GM19099 (cell line): Measurements from ENCODE around the gene L1CAM.

ENCODE experiments used
- POLR2A ChIP-seq: IDR thresholded peaks from 3 replicates; pipeline ENCODE4 v1.6.1; 2011; ENCODE audit warnings: low read depth; ENCODE audit not compliant: insufficient read length; ENCODE audit errors: extremely low read depth

The L1CAM gene

DNA sequence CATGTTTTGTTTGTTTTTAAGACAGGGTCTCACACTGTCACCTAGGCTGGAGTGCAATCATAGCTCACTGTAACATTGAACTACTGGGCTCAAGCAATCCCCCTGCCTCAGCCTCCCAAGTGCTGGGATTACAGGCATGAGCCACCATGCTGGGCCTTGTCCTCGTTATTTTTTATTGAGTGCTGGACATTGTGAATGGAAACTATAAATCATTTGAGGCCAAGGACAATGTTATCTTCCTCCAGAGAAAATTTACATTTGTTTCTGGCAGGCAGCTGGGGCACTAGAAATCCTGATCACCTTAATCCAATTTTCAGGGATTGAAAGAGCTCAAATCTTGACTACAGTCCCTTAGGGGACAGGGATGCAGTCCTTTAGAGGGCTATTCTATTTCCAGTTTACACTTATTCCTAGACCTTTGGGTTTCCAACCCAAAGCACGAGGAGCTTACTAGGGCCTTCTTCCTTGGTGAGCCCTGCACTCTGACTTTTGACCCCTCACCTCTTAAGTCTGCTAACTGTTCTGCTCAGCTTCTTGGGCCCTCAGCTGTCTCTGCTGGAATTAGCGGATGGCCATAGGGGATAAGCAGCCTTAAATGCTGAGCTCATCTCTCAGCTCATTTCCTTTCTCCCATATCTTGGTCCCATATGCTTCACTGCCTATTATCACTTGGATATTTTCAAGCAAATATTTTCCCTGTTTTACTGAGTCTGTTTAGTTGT, 32.6 kb downstream of the L1CAM start:
- TF ChIP-seq POLR2A, result no peak

DNA sequence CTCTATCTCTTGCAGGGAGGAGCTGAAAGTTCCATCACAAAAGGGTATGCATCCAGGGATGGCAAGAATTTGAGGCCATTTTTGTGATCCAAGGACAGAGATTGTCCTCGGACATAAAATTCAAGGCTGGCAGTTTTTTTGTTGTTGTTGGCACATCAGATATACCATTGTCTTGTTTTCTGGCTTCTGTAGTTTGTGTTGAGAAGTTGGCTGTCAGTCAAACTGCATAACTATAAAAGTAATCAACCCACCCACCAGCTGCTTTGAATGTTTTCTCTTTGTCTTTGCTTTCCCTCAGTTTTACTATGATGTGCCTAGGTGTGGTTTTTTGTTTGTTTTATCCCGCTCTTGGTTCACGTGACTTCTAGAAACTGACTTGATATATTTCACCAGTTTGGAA, 34.0 kb downstream of the L1CAM start:
- TF ChIP-seq POLR2A, result no peak

DNA sequence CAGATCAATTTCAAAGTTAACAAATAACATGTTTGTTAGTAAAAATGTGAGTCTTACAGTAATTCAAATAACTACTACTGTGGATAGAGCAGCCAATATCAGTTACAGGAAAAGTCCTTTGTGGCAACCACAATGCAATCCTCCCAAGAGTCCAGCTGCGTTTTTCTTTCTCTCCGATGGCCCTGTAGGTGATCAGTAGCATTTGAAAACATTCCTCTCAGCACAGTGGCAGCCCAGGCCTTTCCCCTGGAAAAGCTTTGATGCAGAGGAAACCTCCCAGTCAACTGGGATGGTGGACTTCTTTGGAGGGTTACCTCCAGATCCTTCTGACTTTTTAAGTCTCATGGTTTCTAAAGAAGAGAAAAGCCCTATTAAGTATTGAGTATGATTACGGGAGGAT, 37.6 kb downstream of the L1CAM start:
- TF ChIP-seq POLR2A, result no peak

DNA sequence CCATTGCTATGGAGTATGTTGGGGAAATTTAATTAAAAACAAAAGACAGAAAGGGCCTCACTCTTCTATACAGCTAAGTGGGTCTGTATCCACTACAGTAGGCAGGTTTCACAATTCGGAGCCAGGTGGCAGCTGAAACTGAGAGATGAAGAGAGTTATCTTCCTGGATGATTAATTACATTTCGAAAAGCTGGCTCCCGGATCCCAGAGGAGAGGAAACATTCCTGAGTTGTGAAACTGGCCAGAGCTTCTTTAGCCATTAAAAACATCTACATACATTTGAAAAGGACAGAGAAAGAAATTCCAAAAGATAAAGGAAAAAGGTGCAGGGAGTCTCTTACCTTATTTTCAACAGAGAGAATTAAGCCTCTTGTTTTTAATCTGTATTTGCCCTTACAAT, 40.1 kb downstream of the L1CAM start:
- TF ChIP-seq POLR2A, result no peak

DNA sequence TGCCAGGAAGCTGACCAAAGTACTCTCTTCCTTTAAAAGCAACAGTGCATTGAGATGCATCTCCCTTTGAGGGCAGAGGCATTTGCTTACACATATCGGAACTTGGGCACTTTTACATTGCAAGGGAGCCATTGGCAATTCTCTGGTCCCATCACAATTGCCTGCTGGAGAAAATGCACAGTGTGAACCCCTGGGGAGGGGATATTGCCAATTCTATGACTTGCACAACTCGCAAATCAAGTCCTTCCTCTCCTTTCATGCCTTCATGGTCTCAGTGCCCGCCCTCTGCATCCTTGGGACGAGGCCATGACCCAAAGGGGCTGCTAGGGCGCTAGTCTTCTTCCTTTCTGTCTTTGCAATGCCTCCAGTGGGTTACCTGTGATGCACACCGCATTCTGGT, 40.8 kb downstream of the L1CAM start:
- no peak for TF ChIP-seq POLR2A

DNA sequence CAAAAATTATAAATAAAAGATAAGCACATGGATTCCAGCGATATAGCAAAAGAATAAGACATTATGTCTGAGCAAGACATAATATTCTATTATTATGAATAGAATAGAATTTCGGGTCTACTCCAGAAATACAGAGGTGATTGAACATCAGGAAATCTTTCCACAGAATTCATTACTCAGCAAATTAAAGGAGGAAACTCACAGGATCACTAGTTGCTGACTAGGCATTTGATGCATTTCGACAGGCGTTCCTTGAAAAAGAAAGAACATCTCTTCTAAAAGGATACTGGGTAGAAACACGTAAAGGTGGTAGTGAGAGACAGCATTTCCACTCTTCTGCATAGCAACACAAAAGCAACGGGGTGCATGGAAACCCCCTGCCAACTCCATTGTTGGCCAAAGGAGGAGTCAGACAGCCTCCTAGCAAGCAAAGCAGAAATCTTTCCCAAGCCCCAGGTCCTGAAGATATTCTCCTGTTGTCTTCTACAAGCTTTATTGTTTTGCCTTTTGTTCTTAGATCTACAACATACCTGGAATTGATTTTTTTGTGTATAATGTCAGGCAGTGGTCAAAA, 41.4 kb downstream of the L1CAM start:
- no peak for TF ChIP-seq POLR2A

DNA sequence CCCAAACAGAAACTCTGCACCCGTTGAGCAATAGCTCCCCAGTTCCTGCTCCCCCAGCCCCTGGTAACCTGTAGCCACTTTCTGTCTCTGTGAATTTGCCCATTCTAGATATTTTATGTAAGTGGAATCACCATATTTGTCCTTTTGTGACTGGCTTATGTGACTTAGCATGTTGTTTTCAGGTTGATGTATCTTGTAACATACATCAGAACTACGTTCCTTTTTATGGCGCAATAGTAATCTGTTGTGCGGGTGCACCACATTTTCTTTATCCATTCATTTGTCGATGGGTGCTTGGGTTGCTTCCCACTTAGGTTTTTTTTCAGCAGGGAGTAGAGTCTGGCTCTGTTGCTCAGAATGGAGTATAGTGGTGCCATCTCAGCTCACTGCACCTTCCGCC, 49.1 kb downstream of the L1CAM start:
- TF ChIP-seq POLR2A, result no peak

DNA sequence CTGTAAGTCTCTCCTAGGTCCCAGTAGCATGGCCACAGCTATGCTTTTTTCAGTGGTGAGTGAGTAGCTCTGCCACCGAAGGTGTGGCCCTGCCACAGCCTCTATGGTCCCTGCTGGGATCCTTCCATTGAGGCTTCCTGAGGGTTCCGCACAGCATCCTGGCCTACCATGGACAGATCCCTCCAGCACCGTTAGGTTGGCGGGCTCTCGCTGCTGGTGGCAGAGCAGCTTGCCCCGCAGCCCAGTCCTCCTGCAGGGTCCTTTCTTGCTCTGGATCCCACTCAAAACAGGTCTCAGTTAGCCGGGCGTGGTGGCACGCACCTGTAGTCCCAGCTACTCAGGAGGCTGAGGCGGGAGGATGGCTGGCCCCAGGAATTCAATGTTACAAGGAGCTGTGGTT, 53.2 kb downstream of the L1CAM start:
- no peak for TF ChIP-seq POLR2A

DNA sequence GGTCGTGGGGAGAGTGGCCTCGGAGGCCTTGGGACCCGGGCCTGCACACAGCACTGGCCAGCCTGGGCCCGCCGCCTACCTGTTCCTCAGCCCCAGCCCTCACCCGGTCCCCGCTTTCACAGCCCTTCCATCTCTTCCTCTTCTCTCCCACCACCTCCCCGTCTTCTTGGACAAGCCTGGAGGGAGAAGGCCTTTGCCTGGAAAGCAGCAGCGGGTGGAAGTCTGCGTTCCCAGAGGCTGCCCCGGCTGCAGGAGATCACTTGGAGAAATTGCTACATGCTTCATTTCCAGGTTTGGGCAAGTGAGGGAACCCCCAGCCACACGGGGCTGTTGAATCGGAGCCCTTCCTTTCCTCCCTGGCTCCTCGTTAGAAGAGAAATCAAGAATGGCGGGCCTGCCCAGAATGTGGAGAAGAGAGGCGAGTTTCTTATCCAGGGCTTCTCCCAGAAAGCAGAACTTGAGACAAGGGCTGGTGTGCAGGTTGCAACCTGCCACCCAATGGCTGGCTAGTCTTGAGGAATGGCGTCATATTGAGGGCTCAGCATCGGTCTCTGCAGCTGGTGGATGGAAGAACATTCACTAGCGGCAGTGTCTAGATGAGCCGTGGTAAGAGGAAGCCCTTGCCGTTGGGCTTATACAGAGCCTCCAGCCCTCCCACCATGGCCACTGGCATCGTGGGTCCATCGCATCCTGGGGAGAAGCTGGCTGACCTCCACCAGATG, 54.4 kb downstream of the L1CAM start:
- TF ChIP-seq POLR2A, result no peak

DNA sequence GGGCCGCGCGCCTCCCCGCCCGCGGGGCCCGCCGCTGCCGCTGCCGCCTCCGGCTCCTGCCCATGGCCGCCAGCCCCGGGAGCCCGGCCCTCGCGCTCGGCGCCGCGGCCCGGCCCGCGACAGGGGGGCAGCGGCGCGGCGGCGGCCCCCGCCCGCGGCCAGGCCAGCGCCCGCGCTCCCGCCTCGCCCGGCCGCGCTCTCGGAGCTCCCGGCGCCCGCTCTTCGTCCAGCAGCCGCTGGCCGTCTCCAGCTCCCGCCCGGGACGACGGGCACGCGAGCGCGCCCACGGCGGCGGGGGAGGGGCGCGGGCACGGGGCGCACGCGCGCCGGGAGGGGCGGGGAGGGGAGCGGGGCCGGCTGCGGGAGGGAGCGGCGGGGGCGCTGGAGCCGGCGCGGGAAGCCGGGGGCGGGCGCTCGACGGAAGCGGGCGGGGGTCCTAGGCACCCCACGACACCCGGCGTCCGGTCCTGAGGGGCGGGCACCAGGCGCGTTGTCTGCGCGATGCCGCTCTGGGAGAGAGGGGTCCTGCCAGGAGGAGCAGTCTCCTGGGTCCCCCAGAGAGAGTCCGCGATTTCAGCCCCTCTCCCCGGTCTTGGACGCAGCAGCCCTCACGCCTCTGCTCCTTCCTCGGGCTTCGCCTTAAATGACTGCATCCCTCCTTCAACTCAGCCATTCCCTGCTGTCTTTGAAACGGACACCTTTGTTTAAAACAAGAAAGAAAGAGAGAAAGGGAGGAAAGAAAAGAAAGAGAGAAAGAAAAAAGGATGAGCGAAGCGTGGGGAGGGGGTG, 55.1 kb downstream of the L1CAM start:
- TF ChIP-seq POLR2A, result no peak

DNA sequence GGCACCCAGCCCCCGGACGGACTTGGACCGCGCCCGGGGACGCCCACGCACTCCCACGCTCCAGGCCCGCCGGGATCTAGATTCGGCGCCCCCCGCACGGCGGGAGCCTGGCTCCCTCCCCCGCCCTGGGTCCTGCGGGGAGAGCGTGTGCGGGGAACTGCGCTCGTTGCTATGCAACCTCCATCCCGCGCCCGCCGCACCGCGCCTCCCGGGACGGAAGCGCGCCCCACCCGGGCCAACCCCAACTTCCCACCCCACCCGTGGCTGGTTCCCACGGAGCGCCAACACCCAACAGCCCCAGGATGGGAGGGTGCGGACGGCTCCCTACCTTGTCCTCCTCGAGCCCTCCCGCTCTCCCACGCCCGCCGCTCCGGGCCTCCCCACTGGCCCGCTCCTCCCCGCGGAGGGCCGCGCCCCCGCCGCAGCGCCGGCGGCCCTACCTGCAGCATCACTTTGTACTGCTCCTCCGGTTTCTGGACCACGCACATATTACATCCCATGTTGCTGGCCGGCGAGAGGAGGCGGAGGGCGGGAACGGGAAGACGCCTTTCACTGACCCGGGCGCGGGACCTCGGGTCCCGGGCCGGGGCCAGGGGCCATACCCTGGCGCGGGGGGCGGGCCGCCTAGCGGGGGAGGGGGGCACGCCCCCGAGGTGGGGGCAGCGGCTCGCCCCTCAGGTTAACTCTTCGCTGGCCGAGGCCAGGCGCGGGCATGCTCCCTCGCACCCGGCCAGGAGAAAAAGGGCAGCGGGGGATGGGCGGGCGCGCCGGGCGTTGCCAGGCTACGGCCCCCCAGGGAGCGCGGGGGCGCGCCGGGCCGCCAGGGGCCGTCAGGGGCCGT, 56.0 kb downstream of the L1CAM start, which contains the start of gene PDZD4:
TSS of gene PDZD4 (minus strand) at position 746 of the 841 bp plus-strand sequence. CDS start at position 500, 246 bp downstream.
- no peak for TF ChIP-seq POLR2A

DNA sequence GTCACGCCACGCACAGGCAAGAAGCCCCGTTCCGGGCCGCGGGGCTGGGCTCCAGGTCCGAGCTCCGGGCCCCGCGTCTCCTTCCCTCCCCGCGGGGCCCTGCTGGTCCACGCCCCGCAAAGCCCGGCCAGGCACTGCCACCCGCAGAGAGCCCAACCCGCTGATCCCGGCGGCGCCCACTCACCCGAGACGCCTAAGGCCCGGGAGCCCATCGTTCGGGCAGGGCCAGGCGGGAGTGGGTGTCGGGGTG, 56.5 kb downstream of the L1CAM start:
- no peak for TF ChIP-seq POLR2A

DNA sequence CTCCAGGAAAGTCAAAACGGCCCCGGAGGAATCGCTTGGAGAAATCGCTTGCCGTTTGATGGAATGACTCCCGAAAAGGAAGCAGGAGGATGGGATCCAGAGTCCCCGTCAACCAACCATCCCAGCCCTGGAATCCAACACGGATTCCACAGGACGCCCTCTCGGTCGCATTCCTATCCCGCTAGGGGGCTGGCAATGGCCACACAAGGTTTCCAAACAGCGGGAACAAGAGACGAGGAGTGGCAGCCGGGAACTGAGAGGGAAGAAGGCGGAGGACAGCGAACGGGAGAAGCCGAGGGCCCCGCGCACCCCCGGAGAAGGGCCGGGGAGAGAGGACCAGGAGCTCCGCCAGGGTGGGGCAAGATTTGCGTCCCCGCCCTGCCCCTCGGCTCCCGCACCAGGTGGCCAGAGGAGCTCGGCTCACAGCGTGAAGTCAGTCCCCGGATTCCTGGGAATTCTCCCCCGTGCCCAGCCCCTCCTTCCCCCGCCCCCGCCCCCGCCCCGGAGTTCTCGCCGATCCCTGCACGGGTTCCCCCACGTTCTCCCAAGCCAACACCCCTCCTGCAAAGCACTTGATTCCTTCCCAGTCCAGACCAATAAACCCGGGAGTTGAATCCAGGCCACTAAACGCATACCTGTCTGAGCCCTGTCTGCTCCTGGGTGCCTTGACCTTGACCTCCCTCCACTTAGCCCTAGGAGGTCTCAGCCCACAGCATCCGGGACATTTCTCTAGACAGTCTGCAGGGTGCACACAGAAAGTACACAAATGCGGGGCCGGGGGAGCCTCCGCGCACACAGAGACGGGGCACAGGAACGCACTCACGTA, 57.0 kb downstream of the L1CAM start:
- TF ChIP-seq POLR2A, result no peak

DNA sequence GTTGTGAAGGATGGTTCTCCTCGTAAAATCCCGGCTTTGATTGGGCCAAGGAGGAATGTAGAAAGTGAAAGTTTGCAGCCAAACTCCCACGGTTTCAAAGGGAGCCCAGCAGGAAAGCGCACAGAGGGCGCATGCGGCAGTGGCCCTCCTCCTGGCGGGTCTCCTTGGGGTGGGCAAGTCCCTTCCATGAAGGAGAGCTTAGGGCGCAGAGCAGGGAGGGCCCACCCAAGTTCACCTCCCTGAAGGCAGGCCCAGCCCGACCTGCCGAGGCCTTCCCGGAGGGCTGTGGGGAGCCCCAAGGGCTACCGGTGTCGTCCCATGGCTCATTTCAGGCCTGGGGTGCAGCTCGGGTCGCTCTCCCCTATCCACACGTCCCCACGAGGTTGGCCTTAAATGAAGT, 57.7 kb downstream of the L1CAM start:
- TF ChIP-seq POLR2A, result no peak
